ENCODE results near the gene TRIM49C. TPM values are rescaled to one million over a fixed set of nuclear protein-coding genes. Genes with fewer than 3 reads are reported as not detected.
"Not testable (repeated sequence)": the region's sequence is repeated elsewhere in the genome, so short reads cannot be mapped to it uniquely, and the experiment has no call there.

Gene TRIM49C, protein sequence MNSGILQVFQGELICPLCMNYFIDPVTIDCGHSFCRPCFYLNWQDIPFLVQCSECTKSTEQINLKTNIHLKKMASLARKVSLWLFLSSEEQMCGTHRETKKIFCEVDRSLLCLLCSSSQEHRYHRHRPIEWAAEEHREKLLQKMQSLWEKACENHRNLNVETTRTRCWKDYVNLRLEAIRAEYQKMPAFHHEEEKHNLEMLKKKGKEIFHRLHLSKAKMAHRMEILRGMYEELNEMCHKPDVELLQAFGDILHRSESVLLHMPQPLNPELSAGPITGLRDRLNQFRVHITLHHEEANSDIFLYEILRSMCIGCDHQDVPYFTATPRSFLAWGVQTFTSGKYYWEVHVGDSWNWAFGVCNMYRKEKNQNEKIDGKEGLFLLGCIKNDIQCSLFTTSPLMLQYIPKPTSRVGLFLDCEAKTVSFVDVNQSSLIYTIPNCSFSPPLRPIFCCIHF
- total RNA-seq = not detected

GRCh38 chr11:90030806-90031205 lies at the start of gene TRIM49C:
TSS of gene TRIM49C (plus strand) at chr11:90031106. CDS start at chr11:90035212, 4,106 bp downstream.
- ATAC-seq = not testable (repeated sequence)

GRCh38 chr11:90024184-90024583 lies 6.7 kb upstream of the TRIM49C start:
- not testable (repeated sequence) for DNase-seq (ENCODE audit: low spot score); ATAC-seq

More at GRCh38 chr11:90030806-90031205, at the start of gene TRIM49C:
- intact Hi-C loops (cut with DNase I); DNase-seq (ENCODE audit: low spot score): not testable (repeated sequence)

GRCh38 chr11:90051591-90052209 lies 20.8 kb downstream of the TRIM49C start:
- intact Hi-C loops (cut with DNase I); DNase-seq (ENCODE audit: low spot score); ATAC-seq: not testable (repeated sequence)

More at GRCh38 chr11:90024184-90024583, 6.7 kb upstream of the TRIM49C start:
- intact Hi-C loops (cut with DNase I) = not testable (repeated sequence)

DNA sequence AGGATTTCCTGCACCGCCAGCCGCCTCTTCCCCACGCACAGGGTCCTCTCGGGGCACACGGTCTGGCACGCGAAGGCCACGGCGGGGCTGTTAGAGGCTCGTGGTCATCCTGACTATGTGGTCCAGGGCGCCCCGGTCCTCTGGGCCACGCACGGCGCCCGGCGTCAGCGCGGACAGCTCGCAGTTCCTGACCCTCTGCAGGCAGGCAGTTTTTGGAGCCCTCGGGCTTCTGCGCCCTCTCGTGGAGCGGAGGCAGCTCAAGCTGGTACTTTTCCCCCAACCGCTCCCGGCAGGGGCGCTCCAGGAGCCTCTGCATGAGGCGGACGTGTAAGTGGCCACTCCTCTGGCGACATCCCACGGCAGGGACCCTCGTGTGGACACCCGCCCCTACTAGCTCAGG lies 21.4 kb downstream of the TRIM49C start:
- intact Hi-C loops (cut with DNase I); ATAC-seq; DNase-seq (ENCODE audit: low spot score): not testable (repeated sequence)

DNA sequence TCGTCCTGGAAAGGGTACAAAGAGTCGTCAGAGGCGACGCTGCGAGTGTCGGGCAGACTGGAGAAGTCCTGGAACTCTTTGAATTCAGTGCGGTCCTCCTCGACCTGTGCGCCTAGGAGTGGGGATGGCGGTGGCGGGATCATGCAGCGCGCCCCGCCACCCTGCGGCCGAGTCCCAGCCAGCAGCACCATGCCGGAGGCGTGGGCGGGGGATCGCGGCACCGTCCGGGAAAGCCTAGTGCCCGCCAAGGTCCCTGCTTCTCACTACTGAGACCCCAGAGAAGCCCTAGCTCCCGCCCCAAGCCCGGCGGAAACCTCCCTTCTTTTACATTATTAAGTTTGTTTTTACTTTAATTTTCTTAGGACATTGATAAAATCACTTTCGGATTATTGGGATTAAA lies 22.6 kb downstream of the TRIM49C start:
- intact Hi-C loops (cut with DNase I); ATAC-seq; DNase-seq (ENCODE audit: low spot score): not testable (repeated sequence)

GRCh38 chr11:90085650-90086049 lies 54.7 kb downstream of the TRIM49C start, which contains the start of gene UBTFL1:
TSS of gene UBTFL1 (plus strand) at chr11:90085950. CDS start at chr11:90085950, 0 bp downstream.
- not testable (repeated sequence) for DNase-seq (ENCODE audit: low spot score); ATAC-seq

DNA sequence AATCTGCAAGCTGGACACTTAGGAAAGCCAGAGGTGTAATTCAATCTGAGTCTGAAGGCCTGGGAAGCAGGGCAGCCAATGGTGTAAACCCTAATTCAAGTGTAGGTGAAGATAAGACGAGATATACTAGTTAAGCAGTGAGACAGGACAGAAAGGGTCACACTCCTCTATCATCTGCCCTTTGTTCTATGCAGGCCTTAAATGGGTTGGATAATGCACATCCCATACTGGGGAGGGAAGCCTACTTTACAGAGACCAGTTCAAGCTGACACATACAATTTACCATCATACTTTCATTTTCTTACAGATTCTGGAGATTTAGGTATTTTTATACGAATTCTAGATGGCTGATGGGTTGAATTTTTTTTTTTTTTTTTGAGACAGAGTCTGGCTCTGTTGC lies 57.8 kb downstream of the TRIM49C start:
- ATAC-seq; intact Hi-C loops (cut with DNase I): not testable (repeated sequence)

More at GRCh38 chr11:90085650-90086049, 54.7 kb downstream of the TRIM49C start, which contains the start of gene UBTFL1:
- intact Hi-C loops (cut with DNase I) = not testable (repeated sequence)

More for the DNA sequence above, 57.8 kb downstream of the TRIM49C start:
- DNase-seq (ENCODE audit: low spot score) = not testable (repeated sequence)

Other genes with a start within 250 kb of the TRIM49C start
- gene TRIM49, start 222.5 kb upstream of the TRIM49C start, total RNA-seq = not detected
- gene TRIM64B, start 152.6 kb upstream of the TRIM49C start, total RNA-seq = not detected
- not detected for gene TRIM49D1, start 108.9 kb upstream of the TRIM49C start, total RNA-seq
- gene TRIM49D2, start 107.0 kb upstream of the TRIM49C start, total RNA-seq = not detected
- not detected for gene TRIM64, start 65.1 kb upstream of the TRIM49C start, total RNA-seq
- gene UBTFL1, start 54.8 kb downstream of the TRIM49C start, total RNA-seq = not detected
- gene NAALAD2, start 103.6 kb downstream of the TRIM49C start, total RNA-seq = 12.5 TPM
- gene CHORDC1, start 191.9 kb downstream of the TRIM49C start, total RNA-seq = 44.5 TPM